DMS 273 treated with DMSO at 0.1 percent for 48 hours (cell line): Measurements from ENCODE around the gene GUCY2F.

ENCODE experiments used
- DNase-seq: peaks from one replicate; lab custom pipeline; 2025; lab: John Stamatoyannopoulos, UW

GUCY2F gene

DNA sequence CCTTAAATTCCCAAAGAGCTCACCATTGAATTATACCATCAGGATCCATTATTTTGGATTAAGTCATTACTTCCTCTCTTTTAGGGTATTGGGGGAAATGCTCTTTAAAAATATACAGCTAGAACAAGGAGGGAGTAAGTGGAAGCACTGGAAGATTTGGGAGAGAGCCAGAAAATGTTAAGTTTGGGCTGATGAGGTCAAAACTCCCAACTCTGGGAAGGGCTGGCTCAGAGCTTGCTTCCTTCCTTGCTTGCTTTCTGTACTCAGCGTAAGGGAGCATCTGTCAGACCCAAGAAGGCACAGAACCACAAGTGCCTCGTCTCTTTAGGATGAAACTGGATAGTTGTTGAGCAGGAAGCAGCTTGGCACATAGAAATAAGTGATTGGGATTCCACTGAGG is 138.2 kb downstream of the GUCY2F start:
- no peak for DNase-seq

DNA sequence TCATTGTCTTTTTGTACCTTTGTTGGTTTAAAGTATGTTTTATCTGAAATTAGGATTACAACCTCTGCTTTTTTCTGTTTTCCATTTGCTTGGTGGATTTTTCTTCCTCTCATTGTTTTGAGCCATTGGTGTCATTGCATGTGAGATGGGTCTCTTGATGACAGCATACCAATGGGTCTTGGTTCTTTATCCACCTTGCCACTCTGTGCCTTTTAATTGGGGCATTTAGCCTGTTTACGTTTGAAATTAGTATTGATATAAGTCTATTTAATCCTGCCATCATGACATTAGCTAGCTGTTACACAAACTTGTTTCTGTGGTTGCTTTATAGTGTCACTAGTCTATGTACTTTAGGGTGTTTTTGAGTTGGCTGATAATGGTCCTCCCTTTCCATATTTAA is 145.7 kb downstream of the GUCY2F start:
- DNase-seq = no peak

DNA sequence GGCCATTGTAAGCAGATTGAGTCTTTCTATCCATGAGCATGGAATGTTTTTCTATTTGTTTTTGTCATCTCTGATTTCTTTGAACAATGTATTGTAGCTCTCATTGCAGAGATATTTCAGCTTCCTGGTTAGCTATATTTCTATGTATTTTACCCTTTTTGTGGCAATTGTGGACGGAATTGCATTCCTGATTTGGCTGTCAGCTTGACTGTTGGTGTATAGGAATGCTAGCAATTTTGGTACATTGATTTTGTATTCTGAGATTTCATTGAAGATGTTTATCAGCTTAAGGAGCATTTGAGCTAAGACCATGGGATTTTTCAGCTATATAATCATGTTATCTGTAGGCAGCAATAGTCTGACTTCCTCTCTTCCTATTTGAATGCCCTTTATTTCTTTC is 154.6 kb downstream of the GUCY2F start:
- no peak for DNase-seq
